Natural killer cell (primary cell): ENCODE measurements around the gene PDXK. TPM values are rescaled to one million over a fixed set of nuclear protein-coding genes. Genes with fewer than 3 reads are reported as not detected.
A peak's percentile ranks its signal among the peaks of the same experiment; 100 is the strongest.

ENCODE experiments used
- ATAC-seq, 3 donors: fragments of 150-1000 bp in 2 of 3; fragments of 200-7000 bp in 1 of 3; cut with Tn5 transposase; 1 replicate in 1 of 3; 2 replicates in 2 of 3; pipeline ENCODE4 v1.10.0; 2021; ENCODE audit warnings: mild to moderate bottlenecking in 2 of 3, moderate library complexity in 2 of 3
- DNase-seq, 2 donors: peaks; one replicate each; pipeline versions ENCODE4 v3.0.0 to v3.0.0-alpha.2; 2013 to 2021; ENCODE audit warnings: mixed read lengths in 1 of 2
- H3K27ac ChIP-seq: one replicate; pipeline ENCODE4 v1.5.1; 2013; ENCODE audit warnings: mild to moderate bottlenecking, low read length
- H3K27me3 ChIP-seq: one replicate; pipeline ENCODE4 v1.6.1; 2013; ENCODE audit warnings: low read length; ENCODE audit not compliant: control insufficient read depth, insufficient read depth
- H3K36me3 ChIP-seq: one replicate; pipeline ENCODE4 v1.6.1; 2013; ENCODE audit warnings: low read length; ENCODE audit not compliant: control insufficient read depth, insufficient read depth
- H3K4me1 ChIP-seq: one replicate; pipeline ENCODE4 v1.6.1; 2013; ENCODE audit warnings: low read length; ENCODE audit not compliant: control insufficient read depth, insufficient read depth
- H3K4me3 ChIP-seq: one replicate; pipeline ENCODE4 v1.5.1; 2013; ENCODE audit warnings: low read length
- H3K9me3 ChIP-seq: one replicate; pipeline ENCODE4 v1.6.1; 2013; ENCODE audit warnings: low read length; ENCODE audit not compliant: control insufficient read depth, insufficient read depth
- H3K27ac Mint-ChIP-seq, 2 donors: one replicate each; pipeline ENCODE4 v1.8.0; 2022; ENCODE audit warnings: mild to moderate bottlenecking in 2 of 2, mixed read lengths in 2 of 2, moderate library complexity in 1 of 2
- H3K27me3 Mint-ChIP-seq, 2 donors: one replicate each; pipeline ENCODE4 v1.8.0; 2022; ENCODE audit warnings: low read depth in 2 of 2, mixed read lengths in 2 of 2
- H3K36me3 Mint-ChIP-seq: one replicate; pipeline ENCODE4 v1.8.0; 2022; ENCODE audit warnings: mixed read lengths
- H3K4me1 Mint-ChIP-seq, 2 donors: one replicate each; pipeline ENCODE4 v1.8.0; 2022; ENCODE audit warnings: mixed read lengths in 2 of 2
- H3K4me3 Mint-ChIP-seq: one replicate; pipeline ENCODE4 v1.8.0; 2022; ENCODE audit warnings: mild to moderate bottlenecking, moderate library complexity, mixed read lengths
- H3K9me3 Mint-ChIP-seq, 2 donors: one replicate each; pipeline ENCODE4 v1.8.0; 2022; ENCODE audit warnings: mixed read lengths in 2 of 2
- CTCF ChIP-seq: fragments of 200-600 bp; IDR thresholded peaks from one replicate; pipeline ENCODE4 v1.8.0; 2022; ENCODE audit warnings: antibody characterized with exemption
- WGBS: methylation state at CpG from one replicate; pipeline ENCODE4 v1.1.7; 2013; ENCODE audit warnings: missing lambda C conversion rate; ENCODE audit not compliant: insufficient coverage; 5-methylcytosine and 5-hydroxymethylcytosine counted together
- intact Hi-C: fragments of 100-400 bp; cut with micrococcal nuclease; formaldehyde crosslinking; loops from one replicate; pipeline ENCODE4 v1.14.2; 2022
- total RNA-seq, 4 donors: library from RNA; stranded (reverse); fragments of 120-200 nt in 1 of 4; gene quantifications; one replicate each; pipeline versions ENCODE4 v1.2.3 to v1.2.4, GENCODE V29; 2013 to 2022

Gene PDXK
- total RNA-seq, 3 donors from 2014 or later (not counting 1 experiment from before 2014, with no cell fraction given) = 73.8 to 77.0 (median 74.6) TPM

- TF ChIP-seq CTCF = no peak
- Histone ChIP-seq H3K4me1 (peaks cover 23% of the 10 kb centered on the region), H3K9me3 (no peaks in the 10 kb centered on the region), H3K27me3 (no peaks in the 10 kb centered on the region), H3K4me3 (peak within 1 kb of the TSS; percentile 52), H3K36me3 (peaks cover 10% of the 10 kb centered on the region), H3K27ac (no peak within 1 kb of the TSS)
- intact Hi-C loops = no loop called here
- peak within 1 kb of the TSS; percentile 89 for H3K4me3 Mint-ChIP-seq
- no peaks in the 10 kb centered on the region for H3K36me3 Mint-ChIP-seq
- H3K9me3 Mint-ChIP-seq = no peaks in the 10 kb centered on the region
- H3K27me3 Mint-ChIP-seq = no peaks in the 10 kb centered on the region
- under 1% methylated on average over 71 of the region's 71 CpGs for WGBS
- H3K27ac Mint-ChIP-seq = peak within 1 kb of the TSS; percentile 53 to 82
- DNase-seq (peak; percentile 84 to 85), ATAC-seq (peak; percentile 82 to 84 (median 83))
- peaks cover 30 to 43% of the 10 kb centered on the region in 2 donors for H3K4me1 Mint-ChIP-seq
These were observed 57.0 kb downstream of the PDXK start, which contains the start of gene CSTB for GRCh38 chr21:43775795-43776430. CSTB (minus strand) TSS chr21:43776308; CDS start chr21:43776269, 39 bp downstream.

DNA sequence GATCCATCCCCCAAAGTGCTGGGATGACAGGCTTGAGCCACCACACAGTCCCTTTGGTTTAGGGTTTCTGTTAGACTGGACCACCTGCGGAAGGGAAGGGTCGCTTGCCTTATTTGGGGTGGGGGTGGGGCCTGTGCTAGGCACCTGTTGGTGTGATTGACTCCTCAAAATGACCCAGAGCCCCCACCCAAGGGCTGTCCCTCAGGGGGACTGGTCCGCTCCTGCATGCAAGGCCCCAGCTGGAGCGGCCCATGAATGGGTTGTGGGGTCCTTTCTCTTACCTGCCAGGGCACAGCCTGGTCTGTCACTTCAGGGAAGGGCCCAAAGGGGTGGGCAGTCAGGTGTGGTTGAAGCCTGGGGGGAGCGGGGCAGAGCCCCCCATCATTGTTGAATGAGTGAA is 59.0 kb downstream of the PDXK start:
- ATAC-seq = no peak
- intact Hi-C loops = no loop called here

GRCh38 chr21:43778469-43779335 is 59.8 kb downstream of the PDXK start:
- Histone ChIP-seq H3K27ac (no peak overlapping the region), H3K9me3 (no peaks in the 10 kb centered on the region), H3K36me3 (peaks cover 2% of the 10 kb centered on the region), H3K27me3 (no peaks in the 10 kb centered on the region), H3K4me3 (no peak overlapping the region), H3K4me1 (peaks cover 23% of the 10 kb centered on the region)
- Mint-ChIP-seq H3K4me1 (peaks cover 30 to 36% of the 10 kb centered on the region in 2 donors), H3K9me3 (no peaks in the 10 kb centered on the region), H3K27me3 (no peaks in the 10 kb centered on the region), H3K4me3 (peak overlapping the region; percentile 38), H3K36me3 (no peaks in the 10 kb centered on the region), H3K27ac (peak overlapping the region in 1 of 2 donors; percentile 52)
- 63% methylated on average over 18 of the region's 20 CpGs for WGBS
- no peak for ATAC-seq
- TF ChIP-seq CTCF = no peak
- DNase-seq = peak in 1 of 2 donors; percentile 27
- intact Hi-C loops = no loop called here

More for the DNA sequence above, 59.0 kb downstream of the PDXK start:
- H3K36me3 Mint-ChIP-seq = no peaks in the 10 kb centered on the region
- no peak overlapping the region for H3K4me3 ChIP-seq
- H3K27ac Mint-ChIP-seq = no peak overlapping the region
- H3K36me3 ChIP-seq = peaks cover 10% of the 10 kb centered on the region
- H3K27me3 Mint-ChIP-seq = no peaks in the 10 kb centered on the region
- no peaks in the 10 kb centered on the region for H3K9me3 Mint-ChIP-seq
- no peak for DNase-seq
- WGBS = 98% methylated on average over 4 of the region's 5 CpGs
- peaks cover 23% of the 10 kb centered on the region for H3K4me1 ChIP-seq
- H3K4me1 Mint-ChIP-seq = peaks cover 30 to 43% of the 10 kb centered on the region in 2 donors
- peak overlapping the region; percentile 87 for H3K4me3 Mint-ChIP-seq
- H3K27me3 ChIP-seq = no peaks in the 10 kb centered on the region
- no peak for TF ChIP-seq CTCF
- H3K9me3 ChIP-seq = no peaks in the 10 kb centered on the region
- no peak overlapping the region for H3K27ac ChIP-seq
